GM13976 (cell line): ENCODE results near the gene MAGEL2.

ENCODE experiments used
- DNase-seq: peaks from one replicate; pipeline ENCODE4 v3.0.0; 2012; ENCODE audit warnings: low spot score
- in situ Hi-C: fragments of 300-500 bp; cut with MboI; formaldehyde crosslinking; loops from one replicate; pipeline ENCODE4 v1.12.0; 2022; ENCODE audit warnings: low sequenced_read_pairs, mixed read lengths, inconsistent platforms; ENCODE audit not compliant: unreplicated experiment
- TF ChIP-seq, protein P1 (sequence below): IDR thresholded peaks from 2 replicates; pipeline ENCODE4 v1.5.1; 2012; ENCODE audit warnings: borderline replicate concordance, mild to moderate bottlenecking; ENCODE audit not compliant: insufficient read depth; ENCODE audit errors: extremely low read depth, missing control alignments, control extremely low read depth

Gene MAGEL2

GRCh38 chr15:23686466-23687142 lies 38.9 kb upstream of the MAGEL2 start:
- in situ Hi-C loops, result no loop called here

GRCh38 chr15:23671481-23671880 lies 23.8 kb upstream of the MAGEL2 start:
- DNase-seq, result no peak
- in situ Hi-C loops, result no loop called here
- TF ChIP-seq, protein P1, sequence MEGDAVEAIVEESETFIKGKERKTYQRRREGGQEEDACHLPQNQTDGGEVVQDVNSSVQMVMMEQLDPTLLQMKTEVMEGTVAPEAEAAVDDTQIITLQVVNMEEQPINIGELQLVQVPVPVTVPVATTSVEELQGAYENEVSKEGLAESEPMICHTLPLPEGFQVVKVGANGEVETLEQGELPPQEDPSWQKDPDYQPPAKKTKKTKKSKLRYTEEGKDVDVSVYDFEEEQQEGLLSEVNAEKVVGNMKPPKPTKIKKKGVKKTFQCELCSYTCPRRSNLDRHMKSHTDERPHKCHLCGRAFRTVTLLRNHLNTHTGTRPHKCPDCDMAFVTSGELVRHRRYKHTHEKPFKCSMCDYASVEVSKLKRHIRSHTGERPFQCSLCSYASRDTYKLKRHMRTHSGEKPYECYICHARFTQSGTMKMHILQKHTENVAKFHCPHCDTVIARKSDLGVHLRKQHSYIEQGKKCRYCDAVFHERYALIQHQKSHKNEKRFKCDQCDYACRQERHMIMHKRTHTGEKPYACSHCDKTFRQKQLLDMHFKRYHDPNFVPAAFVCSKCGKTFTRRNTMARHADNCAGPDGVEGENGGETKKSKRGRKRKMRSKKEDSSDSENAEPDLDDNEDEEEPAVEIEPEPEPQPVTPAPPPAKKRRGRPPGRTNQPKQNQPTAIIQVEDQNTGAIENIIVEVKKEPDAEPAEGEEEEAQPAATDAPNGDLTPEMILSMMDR, result no peak

More at GRCh38 chr15:23686466-23687142, 38.9 kb upstream of the MAGEL2 start:
- TF ChIP-seq, protein P1, result no peak
- DNase-seq, result no peak

- no peak for DNase-seq
- TF ChIP-seq, protein P1, result no peak
- in situ Hi-C loops, result no loop called here
Measured at GRCh38 chr15:23670970-23671369, 23.3 kb upstream of the MAGEL2 start.

- TF ChIP-seq, protein P1, result no peak
- in situ Hi-C loops, result no loop called here
- no peak for DNase-seq
Measured at GRCh38 chr15:23663232-23663631, 15.6 kb upstream of the MAGEL2 start.

- TF ChIP-seq, protein P1, result no peak
- no peak for DNase-seq
- in situ Hi-C loops, result no loop called here
Measured at GRCh38 chr15:23648920-23649515, 1.4 kb upstream of the MAGEL2 start.

- in situ Hi-C loops, result no loop called here
- TF ChIP-seq, protein P1, result no peak
- DNase-seq, result no peak
Measured at GRCh38 chr15:23647001-23647295, 719 bp downstream of the MAGEL2 start.
